ENCODE data around the gene RAD23B.

The RAD23B gene

DNA sequence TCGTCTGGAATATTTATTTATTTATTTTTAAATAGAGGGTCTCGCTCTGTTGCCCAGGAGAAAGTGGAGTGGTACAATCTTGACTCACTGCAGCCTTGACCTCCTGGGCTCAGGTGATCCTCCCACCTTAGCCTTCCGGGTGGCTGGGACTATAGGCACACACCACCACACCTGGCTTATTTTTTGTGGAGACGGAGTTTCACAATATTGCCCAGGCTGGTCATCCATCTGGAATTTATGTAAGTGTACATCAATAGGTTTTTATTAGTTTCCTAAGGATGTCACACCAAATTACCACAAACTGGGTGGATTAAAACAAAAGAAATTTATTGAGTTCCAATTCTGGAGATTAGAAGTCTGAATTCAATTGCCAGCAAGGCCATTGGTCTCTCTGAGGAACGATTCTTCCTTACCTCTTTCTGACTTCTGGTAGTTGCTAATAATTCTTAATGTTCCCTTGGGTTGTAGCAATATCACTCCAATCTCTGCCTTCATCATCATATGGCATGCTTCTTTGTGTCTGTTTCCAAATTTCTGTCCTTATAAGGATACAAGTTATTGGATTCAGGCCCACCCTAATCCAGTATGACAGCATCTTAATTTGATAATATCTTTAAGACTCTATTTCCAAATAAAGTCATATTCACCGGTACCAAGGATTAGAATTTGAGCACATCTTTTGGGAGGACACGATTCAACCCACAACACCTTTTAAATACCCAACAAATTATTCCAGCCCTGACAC, 16.3 kb upstream of the RAD23B start:
- in situ Hi-C loops (cut with MboI; ENCODE audit: low pct_unique_long_range_greater_than_20kb, low sequenced_read_pairs), result no loop called here
- no peak for DNase-seq

- in situ Hi-C loops (cut with MboI; ENCODE audit: low pct_unique_long_range_greater_than_20kb, low sequenced_read_pairs), result no loop called here
- DNase-seq, result no peak
Measured at GRCh38 chr9:107268560-107268959, 14.5 kb upstream of the RAD23B start.

DNA sequence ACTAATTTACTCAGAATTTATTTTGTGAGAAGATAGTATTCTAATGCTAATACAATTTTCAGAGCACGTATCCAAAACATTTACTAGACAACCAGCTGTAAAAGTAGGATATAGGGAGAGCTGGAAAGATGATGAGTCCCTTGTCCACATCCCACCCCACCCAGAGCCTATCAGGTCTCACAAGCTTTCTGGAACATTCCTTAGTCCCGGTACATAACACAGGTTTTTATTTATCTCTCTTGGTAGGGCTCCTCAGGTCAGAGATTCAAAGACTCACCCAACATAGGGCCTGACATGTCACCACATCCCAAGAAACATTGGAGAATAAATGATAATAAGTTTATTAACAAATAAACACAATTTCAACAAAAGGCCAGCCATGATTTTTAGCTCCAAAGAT, 13.8 kb upstream of the RAD23B start:
- no peak for DNase-seq
- in situ Hi-C loops (cut with MboI; ENCODE audit: low pct_unique_long_range_greater_than_20kb, low sequenced_read_pairs), result no loop called here

DNA sequence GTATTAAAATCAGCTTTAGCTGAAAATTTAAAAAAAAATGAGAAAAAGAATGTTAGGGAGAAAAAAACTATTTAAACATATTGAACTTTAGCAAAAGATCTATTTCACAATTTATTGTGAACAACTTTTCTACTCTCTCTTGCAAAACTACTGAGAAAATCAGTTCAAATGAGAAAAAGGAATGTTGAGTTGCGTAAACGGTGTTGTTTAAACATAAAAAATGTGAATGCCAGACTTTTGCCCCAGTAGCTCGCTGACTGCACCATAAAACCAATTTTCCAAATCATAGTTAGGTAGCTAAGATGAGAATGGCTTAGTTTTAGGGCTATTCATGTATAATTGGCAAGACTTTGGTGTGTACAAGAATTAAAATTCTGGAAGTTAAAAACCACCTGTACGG, 13.4 kb upstream of the RAD23B start:
- in situ Hi-C loops (cut with MboI; ENCODE audit: low pct_unique_long_range_greater_than_20kb, low sequenced_read_pairs), result no loop called here
- DNase-seq, result no peak

- in situ Hi-C loops (cut with MboI; ENCODE audit: low pct_unique_long_range_greater_than_20kb, low sequenced_read_pairs), result no loop called here
- no peak for DNase-seq
Measured at GRCh38 chr9:107270082-107270481, 13.0 kb upstream of the RAD23B start.

DNA sequence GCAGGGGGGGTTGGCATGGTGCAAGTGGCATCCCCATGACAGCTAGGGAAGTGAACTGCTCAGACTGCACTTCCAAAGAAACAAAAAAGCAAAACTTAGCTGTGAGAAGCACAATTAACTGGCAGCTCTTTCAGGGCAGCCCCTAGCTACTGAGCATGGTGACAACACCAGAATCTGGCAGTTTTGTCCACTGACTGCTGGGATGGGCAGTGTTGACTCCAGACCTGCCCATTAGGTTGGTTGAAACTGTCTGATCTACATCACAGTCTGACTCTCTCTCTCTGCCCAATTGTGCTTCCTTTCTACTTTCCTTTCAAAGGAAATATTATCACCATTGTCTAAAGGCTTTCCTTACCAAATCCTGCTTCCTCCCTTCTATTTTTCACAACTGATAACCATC, 12.5 kb upstream of the RAD23B start:
- in situ Hi-C loops (cut with MboI; ENCODE audit: low pct_unique_long_range_greater_than_20kb, low sequenced_read_pairs), result no loop called here
- DNase-seq, result no peak

DNA sequence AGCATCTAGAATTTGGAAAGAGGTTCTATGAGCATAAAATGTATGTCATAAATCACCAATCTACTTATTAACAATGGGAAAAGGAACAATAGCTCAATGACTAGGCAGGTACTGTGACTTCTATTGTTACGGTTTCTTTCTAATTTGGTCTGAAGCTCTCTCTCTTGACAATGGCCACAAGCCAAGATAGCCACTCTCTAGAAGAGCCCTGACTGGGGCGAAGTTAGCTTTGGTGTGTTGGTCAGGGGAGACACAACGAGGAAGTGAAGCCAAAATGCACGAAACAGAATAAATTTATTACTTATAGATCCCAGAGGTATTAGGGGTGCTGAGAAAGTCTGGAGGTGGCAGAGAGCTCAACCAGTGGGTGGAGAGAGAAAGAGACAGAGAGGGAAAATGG, 9.4 kb upstream of the RAD23B start:
- no peak for DNase-seq
- in situ Hi-C loops (cut with MboI; ENCODE audit: low pct_unique_long_range_greater_than_20kb, low sequenced_read_pairs), result no loop called here

DNA sequence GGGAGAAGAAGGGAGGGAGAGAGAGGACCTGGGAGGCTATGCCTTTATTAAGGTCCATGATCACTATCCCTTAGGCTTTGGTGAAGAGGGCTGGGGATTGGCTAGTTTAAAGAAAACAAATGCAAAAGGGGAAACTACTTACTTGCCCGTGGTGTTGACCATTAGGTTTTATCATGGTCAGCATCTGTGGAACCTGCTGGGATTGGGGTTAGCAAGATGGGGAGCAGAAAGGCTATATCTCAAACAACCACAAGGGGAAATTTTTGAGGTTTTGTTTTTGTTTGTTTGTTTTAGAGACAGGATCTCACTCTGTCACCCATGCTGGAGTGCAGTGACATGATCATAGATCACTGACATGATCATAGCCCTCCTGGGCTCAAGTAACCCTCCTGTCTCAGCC, 9.0 kb upstream of the RAD23B start:
- in situ Hi-C loops (cut with MboI; ENCODE audit: low pct_unique_long_range_greater_than_20kb, low sequenced_read_pairs), result no loop called here
- DNase-seq, result no peak

DNA sequence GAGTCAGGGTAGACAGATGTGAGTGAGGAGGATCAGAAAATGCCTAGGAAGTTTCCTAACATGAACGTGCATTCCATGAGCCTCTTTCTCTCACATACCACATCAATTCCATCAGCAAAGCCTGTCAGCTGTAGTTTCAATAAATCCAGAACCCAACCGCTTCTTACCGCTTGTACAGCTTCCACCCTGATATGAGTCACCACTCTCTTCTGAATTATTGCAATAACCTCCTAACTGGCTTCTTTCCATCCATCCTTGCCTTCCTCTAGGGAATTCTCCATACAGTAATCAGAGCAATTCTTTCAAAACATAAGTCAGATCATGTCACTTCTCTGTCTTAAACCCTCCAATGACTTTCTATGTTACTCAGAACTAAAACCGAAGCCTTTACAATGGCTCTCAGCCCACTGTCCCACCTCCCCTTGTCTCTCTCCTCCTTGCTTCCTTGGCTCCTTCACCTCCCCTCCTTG, 8.1 kb upstream of the RAD23B start:
- no peak for DNase-seq
- in situ Hi-C loops (cut with MboI; ENCODE audit: low pct_unique_long_range_greater_than_20kb, low sequenced_read_pairs), result no loop called here

DNA sequence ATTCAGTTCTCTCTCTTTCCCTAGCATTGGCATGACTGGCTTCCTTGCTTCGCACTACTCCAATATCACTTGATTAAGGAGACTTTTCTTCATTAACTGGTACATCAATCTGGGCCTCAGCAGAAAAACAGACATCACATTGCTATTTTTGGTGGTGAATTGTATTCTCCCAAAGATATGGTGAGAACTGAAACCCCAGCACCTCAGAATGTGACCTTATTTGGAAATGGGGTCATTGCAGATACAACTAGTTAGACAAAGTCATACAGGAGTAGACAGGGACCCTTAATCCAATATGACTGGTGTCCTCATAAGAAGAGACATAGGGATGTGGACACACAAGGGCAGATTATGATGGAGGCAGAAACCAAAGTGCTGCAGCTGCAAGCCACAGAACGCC, 7.5 kb upstream of the RAD23B start:
- in situ Hi-C loops (cut with MboI; ENCODE audit: low pct_unique_long_range_greater_than_20kb, low sequenced_read_pairs), result no loop called here
- DNase-seq, result no peak

- no peak for DNase-seq
- in situ Hi-C loops (cut with MboI; ENCODE audit: low pct_unique_long_range_greater_than_20kb, low sequenced_read_pairs), result no loop called here
Measured at GRCh38 chr9:107276966-107277710, 5.9 kb upstream of the RAD23B start.

DNA sequence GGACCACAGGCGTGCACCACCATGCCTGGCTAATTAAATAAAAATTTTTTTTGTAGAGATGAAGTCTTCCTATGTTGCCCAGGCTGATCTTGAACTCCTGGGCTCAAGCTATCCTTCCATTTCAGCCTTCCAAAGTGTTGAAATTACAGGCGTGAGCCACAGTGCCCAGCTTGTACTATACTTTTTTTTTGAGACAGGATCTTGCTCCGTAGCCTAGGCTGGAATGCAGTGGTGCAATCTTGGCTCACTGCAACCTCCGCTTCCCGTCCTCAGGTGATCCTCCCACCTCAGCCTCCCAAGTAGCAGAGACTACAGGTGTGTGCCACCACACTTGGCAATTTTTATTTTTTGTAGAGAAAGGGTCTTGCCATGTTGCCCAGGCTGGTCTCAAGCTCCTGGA, 5.3 kb upstream of the RAD23B start:
- in situ Hi-C loops (cut with MboI; ENCODE audit: low pct_unique_long_range_greater_than_20kb, low sequenced_read_pairs), result no loop called here
- no peak for DNase-seq

- in situ Hi-C loops (cut with MboI; ENCODE audit: low pct_unique_long_range_greater_than_20kb, low sequenced_read_pairs), result no loop called here
- DNase-seq, result no peak
Measured at GRCh38 chr9:107279086-107279485, 4.0 kb upstream of the RAD23B start.

- DNase-seq, result no peak
- in situ Hi-C loops (cut with MboI; ENCODE audit: low pct_unique_long_range_greater_than_20kb, low sequenced_read_pairs), result no loop called here
Measured at GRCh38 chr9:107280543-107280942, 2.5 kb upstream of the RAD23B start.

GRCh38 chr9:107281184-107281583, 1.9 kb upstream of the RAD23B start:
- in situ Hi-C loops (cut with MboI; ENCODE audit: low pct_unique_long_range_greater_than_20kb, low sequenced_read_pairs), result no loop called here
- DNase-seq, result peak; percentile 31

DNA sequence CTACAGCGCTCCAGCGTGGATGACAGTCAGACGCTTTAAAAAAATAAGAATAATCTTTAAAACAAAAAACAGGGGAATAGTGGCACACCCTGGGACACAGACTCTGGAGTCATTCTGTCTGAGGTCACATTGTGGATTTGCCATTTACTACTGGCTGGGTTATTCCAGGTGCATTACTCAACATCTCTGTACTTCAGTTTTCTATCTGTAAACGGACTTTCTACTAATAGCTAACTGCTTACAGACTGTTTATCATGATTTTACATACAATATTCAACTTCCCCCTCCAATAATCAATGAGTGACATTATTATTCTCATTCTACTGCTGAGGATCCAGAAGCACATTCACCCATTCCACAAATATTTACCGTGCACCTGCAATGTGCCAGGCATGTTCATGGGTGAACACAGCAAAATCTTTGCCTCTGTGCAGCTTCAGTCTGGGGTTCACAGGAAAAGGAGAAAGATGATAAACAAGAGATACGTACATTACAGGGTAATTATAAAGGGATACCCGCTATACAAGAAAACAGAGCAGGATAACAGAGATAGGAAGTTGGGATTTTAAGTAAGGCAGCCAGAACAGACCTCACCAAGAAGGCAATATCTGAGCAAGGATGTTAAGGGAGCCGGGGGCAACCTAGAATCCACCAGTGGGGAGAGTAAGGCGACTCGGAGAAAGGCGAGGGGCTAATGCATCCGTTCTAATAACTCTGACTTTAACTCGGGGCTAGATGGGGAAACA, 984 bp upstream of the RAD23B start:
- in situ Hi-C loops (cut with MboI; ENCODE audit: low pct_unique_long_range_greater_than_20kb, low sequenced_read_pairs), result no loop called here
- no peak for DNase-seq

- DNase-seq, result peak; percentile 83
- in situ Hi-C loops (cut with MboI; ENCODE audit: low pct_unique_long_range_greater_than_20kb, low sequenced_read_pairs), result no loop called here
Measured at GRCh38 chr9:107283623-107284616, 841 bp downstream of the RAD23B start.

GRCh38 chr9:107284636-107285035, 1.6 kb downstream of the RAD23B start:
- no peak for DNase-seq

DNA sequence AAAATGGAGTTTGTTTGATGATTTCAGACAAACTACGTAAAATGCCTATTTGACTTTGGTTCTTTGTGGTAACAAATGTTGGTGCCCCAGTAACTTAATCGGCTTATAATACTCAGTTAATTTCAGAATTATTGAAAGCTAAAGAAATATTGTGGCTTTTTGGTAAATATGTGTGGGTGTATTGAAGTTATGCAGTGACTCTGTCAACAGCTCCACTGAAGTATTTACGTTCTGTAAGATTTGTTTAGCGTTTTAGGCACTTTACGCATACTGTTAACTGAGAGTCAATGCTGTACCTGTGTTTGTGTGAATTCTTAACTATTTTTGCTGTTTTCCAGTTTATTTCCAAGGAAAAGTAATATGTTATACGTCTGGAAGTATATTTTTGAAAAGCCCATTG, 2.2 kb downstream of the RAD23B start:
- in situ Hi-C loops (cut with MboI; ENCODE audit: low pct_unique_long_range_greater_than_20kb, low sequenced_read_pairs), result no loop called here
- no peak for DNase-seq

More at GRCh38 chr9:107284636-107285035, 1.6 kb downstream of the RAD23B start:
- in situ Hi-C loops (cut with MboI; ENCODE audit: low pct_unique_long_range_greater_than_20kb, low sequenced_read_pairs), result no loop called here

Data from KBM-7 (cell line).